Liver (tissue), 9 donors: Measurements from ENCODE around the gene LRRC53. TPM values are rescaled to one million over a fixed set of nuclear protein-coding genes. Genes with fewer than 3 reads are reported as not detected.

ENCODE experiments used
- DNase-seq: peaks from one replicate; pipeline ENCODE4 v3.0.0-alpha.2; 2017; ENCODE audit warnings: low spot score
- H3K27ac ChIP-seq, 2 donors: one replicate each; pipeline ENCODE4 v1.7.0; 2013; ENCODE audit warnings: inconsistent platforms in 2 of 2, low read length in 2 of 2, control low read depth in 1 of 2, low read depth in 1 of 2, mild to moderate bottlenecking in 1 of 2
- H3K27me3 ChIP-seq, 4 donors: one replicate each; pipeline versions ENCODE4 v1.6.1 to v1.7.0; 2013; ENCODE audit warnings: low read length in 3 of 4, inconsistent platforms in 1 of 4, mild to moderate bottlenecking in 1 of 4, moderate library complexity in 1 of 4; ENCODE audit not compliant: control insufficient read depth in 4 of 4, insufficient read depth in 4 of 4
- H3K36me3 ChIP-seq, 4 donors: one replicate each; pipeline versions ENCODE4 v1.6.1 to v1.7.0; 2013; ENCODE audit warnings: low read length in 3 of 4, mild to moderate bottlenecking in 3 of 4, low read depth in 1 of 4, moderate library complexity in 1 of 4; ENCODE audit not compliant: control insufficient read depth in 4 of 4, insufficient read depth in 3 of 4
- H3K4me1 ChIP-seq, 4 donors: one replicate each; pipeline versions ENCODE4 v1.6.1 to v1.7.0; 2013; ENCODE audit warnings: low read length in 3 of 4, mild to moderate bottlenecking in 3 of 4, moderate library complexity in 1 of 4; ENCODE audit not compliant: control insufficient read depth in 4 of 4, insufficient read depth in 4 of 4
- H3K4me3 ChIP-seq, 3 donors: one replicate each; pipeline versions ENCODE4 v1.6.1 to v1.7.0; 2013; ENCODE audit warnings: low read length in 3 of 3, control low read depth in 1 of 3, low read depth in 1 of 3, mild to moderate bottlenecking in 1 of 3
- H3K9ac ChIP-seq, 2 donors: one replicate each; pipeline ENCODE4 v1.7.0; 2013; ENCODE audit warnings: low read length in 2 of 2, mild to moderate bottlenecking in 2 of 2, moderate library complexity in 2 of 2, control low read depth in 1 of 2, low read depth in 1 of 2
- H3K9me3 ChIP-seq, 4 donors: one replicate each; pipeline versions ENCODE4 v1.6.1 to v1.7.0; 2013; ENCODE audit warnings: low read length in 3 of 4; ENCODE audit not compliant: control insufficient read depth in 4 of 4
- EGR1 ChIP-seq, 2 donors: IDR thresholded peaks; 2 replicates each; pipeline ENCODE4 v1.6.1; 2016 to 2018; ENCODE audit warnings: antibody characterized with exemption in 2 of 2, low read depth in 2 of 2
- FOXA1 ChIP-seq: IDR thresholded peaks from 2 replicates; pipeline ENCODE4 v1.6.1; 2016; ENCODE audit warnings: antibody characterized with exemption
- GABPA ChIP-seq, 2 donors: IDR thresholded peaks in 1 of 2; conservative IDR thresholded peaks in 1 of 2; 2 replicates each; pipeline ENCODE4 v1.6.1; 2016; ENCODE audit warnings: antibody characterized with exemption in 2 of 2, mild to moderate bottlenecking in 1 of 2, moderate library complexity in 1 of 2
- HNF4A ChIP-seq, 2 donors: conservative IDR thresholded peaks; 2 replicates each; pipeline ENCODE4 v1.6.1; 2016; ENCODE audit warnings: antibody characterized with exemption in 2 of 2, mild to moderate bottlenecking in 2 of 2
- JUND ChIP-seq, 2 donors: IDR thresholded peaks; 2 replicates each; pipeline ENCODE4 v1.6.1; 2016; ENCODE audit warnings: antibody characterized with exemption in 2 of 2
- NR2F2 ChIP-seq: IDR thresholded peaks from 2 replicates; pipeline ENCODE4 v1.6.1; 2016; ENCODE audit warnings: antibody characterized with exemption
- RAD21 ChIP-seq, 2 donors: IDR thresholded peaks; 2 replicates each; pipeline ENCODE4 v1.6.1; 2016; ENCODE audit warnings: antibody characterized with exemption in 2 of 2, mild to moderate bottlenecking in 2 of 2
- YY1 ChIP-seq: IDR thresholded peaks from 2 replicates; pipeline ENCODE4 v1.6.1; 2016; ENCODE audit warnings: antibody characterized with exemption, mild to moderate bottlenecking
- WGBS: extraction: QIAGEN DNeasy Blood & Tissue Kit; methylation state at CpG from one replicate; pipeline ENCODE4 v1.1.7; 2013; 5-methylcytosine and 5-hydroxymethylcytosine counted together
- polyA plus RNA-seq, 2 donors: library from polyadenylated mRNA; stranded (reverse) in 1 of 2; unstranded in 1 of 2; fragments of 200-250 nt in 1 of 2; fragments of >200 nt in 1 of 2; fragmentation: Nextera tagmentation in 1 of 2; extraction: Ambion mirVana in 1 of 2; gene quantifications; one replicate each; pipeline versions ENCODE4 v1.2.1 to v1.2.3, GENCODE V29; 2013 to 2015
- total RNA-seq, 2 donors: library from RNA; depleted of rRNA; stranded (reverse); fragments of >200 nt; gene quantifications; one replicate each; pipeline ENCODE4 v1.2.3, GENCODE V29; 2014
- TF ChIP-seq, protein P1 (sequence below): IDR thresholded peaks from 2 replicates; pipeline ENCODE4 v1.6.1; 2016; ENCODE audit warnings: antibody characterized with exemption
- TF ChIP-seq, protein P2 (sequence below): fragments of 150-350 bp; IDR thresholded peaks from 2 replicates; pipeline ENCODE4 v1.5.1; 2017; ENCODE audit warnings: improper control_type of control experiment, low read depth, low read length; ENCODE audit not compliant: missing input control
- TF ChIP-seq, protein P3 (sequence below): IDR thresholded peaks from 2 replicates; pipeline ENCODE4 v1.6.1; 2016; ENCODE audit warnings: antibody characterized with exemption
- TF ChIP-seq, protein P4 (sequence below): IDR thresholded peaks from 2 replicates; pipeline ENCODE4 v1.6.1; 2016; ENCODE audit warnings: antibody characterized with exemption
- donor health status: healthy.
- donor health status: healthy.
- donor health status: healthy.
- donor health status: healthy.
- donor health status: healthy.

The LRRC53 gene
- total and polyA plus RNA-seq, 4 donors: not detected

DNA sequence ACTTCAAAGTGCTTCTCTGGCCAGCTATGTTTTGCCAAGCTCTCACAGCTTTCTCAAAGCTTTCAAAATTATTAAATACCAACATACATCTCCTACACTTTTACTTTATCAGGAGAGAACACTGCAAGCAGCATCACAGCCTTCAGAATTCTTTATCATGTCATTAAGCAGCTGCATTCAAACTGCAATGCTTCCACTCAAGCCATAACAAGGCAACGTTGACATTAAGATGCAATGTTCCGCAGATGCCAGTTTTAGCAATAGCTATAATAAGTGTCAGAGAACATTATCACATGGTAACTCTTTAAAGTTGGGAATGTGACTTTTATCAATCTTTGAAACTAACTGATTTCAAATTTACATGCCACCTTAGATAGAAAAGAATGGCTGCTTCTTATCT lies 91.9 kb downstream of the LRRC53 start:
- no peaks in the 10 kb centered on the region for H3K36me3 ChIP-seq
- no peak for DNase-seq
- H3K9ac ChIP-seq: no peak overlapping the region
- 70% methylated on average over 2 of the region's 2 CpGs for WGBS
- no peak overlapping the region for H3K27ac ChIP-seq
- H3K4me1 ChIP-seq: no peaks in the 10 kb centered on the region
- no peaks in the 10 kb centered on the region for H3K9me3 ChIP-seq
- no peak overlapping the region for H3K4me3 ChIP-seq
- no peaks in the 10 kb centered on the region for H3K27me3 ChIP-seq
- TF ChIP-seq RAD21 (IDR thresholded peaks at IDR 0.05) (no peak), FOXA1 (no peak), GABPA (IDR thresholded peaks at IDR 0.05 in 1 of 2, conservative IDR thresholded peaks at IDR 0.05 in 1 of 2) (no peak), NR2F2 (no peak), HNF4A (conservative IDR thresholded peaks at IDR 0.05) (no peak), EGR1 (IDR thresholded peaks at IDR 0.05; ENCODE audit: low read depth in 2 of 2) (no peak), YY1 (no peak), JUND (IDR thresholded peaks at IDR 0.05) (no peak)
- TF ChIP-seq, protein P1, sequence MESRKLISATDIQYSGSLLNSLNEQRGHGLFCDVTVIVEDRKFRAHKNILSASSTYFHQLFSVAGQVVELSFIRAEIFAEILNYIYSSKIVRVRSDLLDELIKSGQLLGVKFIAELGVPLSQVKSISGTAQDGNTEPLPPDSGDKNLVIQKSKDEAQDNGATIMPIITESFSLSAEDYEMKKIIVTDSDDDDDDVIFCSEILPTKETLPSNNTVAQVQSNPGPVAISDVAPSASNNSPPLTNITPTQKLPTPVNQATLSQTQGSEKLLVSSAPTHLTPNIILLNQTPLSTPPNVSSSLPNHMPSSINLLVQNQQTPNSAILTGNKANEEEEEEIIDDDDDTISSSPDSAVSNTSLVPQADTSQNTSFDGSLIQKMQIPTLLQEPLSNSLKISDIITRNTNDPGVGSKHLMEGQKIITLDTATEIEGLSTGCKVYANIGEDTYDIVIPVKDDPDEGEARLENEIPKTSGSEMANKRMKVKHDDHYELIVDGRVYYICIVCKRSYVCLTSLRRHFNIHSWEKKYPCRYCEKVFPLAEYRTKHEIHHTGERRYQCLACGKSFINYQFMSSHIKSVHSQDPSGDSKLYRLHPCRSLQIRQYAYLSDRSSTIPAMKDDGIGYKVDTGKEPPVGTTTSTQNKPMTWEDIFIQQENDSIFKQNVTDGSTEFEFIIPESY: no peak
- TF ChIP-seq, protein P2, sequence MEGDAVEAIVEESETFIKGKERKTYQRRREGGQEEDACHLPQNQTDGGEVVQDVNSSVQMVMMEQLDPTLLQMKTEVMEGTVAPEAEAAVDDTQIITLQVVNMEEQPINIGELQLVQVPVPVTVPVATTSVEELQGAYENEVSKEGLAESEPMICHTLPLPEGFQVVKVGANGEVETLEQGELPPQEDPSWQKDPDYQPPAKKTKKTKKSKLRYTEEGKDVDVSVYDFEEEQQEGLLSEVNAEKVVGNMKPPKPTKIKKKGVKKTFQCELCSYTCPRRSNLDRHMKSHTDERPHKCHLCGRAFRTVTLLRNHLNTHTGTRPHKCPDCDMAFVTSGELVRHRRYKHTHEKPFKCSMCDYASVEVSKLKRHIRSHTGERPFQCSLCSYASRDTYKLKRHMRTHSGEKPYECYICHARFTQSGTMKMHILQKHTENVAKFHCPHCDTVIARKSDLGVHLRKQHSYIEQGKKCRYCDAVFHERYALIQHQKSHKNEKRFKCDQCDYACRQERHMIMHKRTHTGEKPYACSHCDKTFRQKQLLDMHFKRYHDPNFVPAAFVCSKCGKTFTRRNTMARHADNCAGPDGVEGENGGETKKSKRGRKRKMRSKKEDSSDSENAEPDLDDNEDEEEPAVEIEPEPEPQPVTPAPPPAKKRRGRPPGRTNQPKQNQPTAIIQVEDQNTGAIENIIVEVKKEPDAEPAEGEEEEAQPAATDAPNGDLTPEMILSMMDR: no peak
- TF ChIP-seq, protein P3, sequence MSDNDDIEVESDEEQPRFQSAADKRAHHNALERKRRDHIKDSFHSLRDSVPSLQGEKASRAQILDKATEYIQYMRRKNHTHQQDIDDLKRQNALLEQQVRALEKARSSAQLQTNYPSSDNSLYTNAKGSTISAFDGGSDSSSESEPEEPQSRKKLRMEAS: no peak
- TF ChIP-seq, protein P4, sequence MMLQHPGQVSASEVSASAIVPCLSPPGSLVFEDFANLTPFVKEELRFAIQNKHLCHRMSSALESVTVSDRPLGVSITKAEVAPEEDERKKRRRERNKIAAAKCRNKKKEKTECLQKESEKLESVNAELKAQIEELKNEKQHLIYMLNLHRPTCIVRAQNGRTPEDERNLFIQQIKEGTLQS: no peak

Other genes starting within 250 kb of the LRRC53 start
- under 1 TPM; 0.05 to 0.08 TPM for gene ERICH3, start 161.2 kb upstream of the LRRC53 start, total RNA-seq
- gene ERICH3, start 161.2 kb upstream of the LRRC53 start, polyA plus RNA-seq: under 1 TPM; 0.04 to 0.05 TPM
- gene CRYZ, start 220.4 kb upstream of the LRRC53 start, total RNA-seq: 100 to 1,000 TPM; 104 to 183 TPM
- gene CRYZ, start 220.4 kb upstream of the LRRC53 start, polyA plus RNA-seq: 100 to 1,000 TPM; 123 to 139 TPM
- 1 to 10 TPM; 7.8 to 8.7 TPM for gene TYW3, start 220.5 kb upstream of the LRRC53 start, total RNA-seq
- 10 to 100 TPM in 1 of 2 donors, 1 to 10 TPM in 1; 6.2 to 13.1 TPM for gene TYW3, start 220.5 kb upstream of the LRRC53 start, polyA plus RNA-seq